GM18951 (cell line): ENCODE results near the gene COASY.
"Not testable (repeated sequence)": the region's sequence is repeated elsewhere in the genome, so short reads cannot be mapped to it uniquely, and the experiment has no call there.

Experiments used
- POLR2A ChIP-seq: IDR thresholded peaks from 4 replicates; pipeline ENCODE4 v1.6.1; 2011; ENCODE audit warnings: mild to moderate bottlenecking; ENCODE audit not compliant: insufficient read length, insufficient read depth; ENCODE audit errors: extremely low read depth
- in situ Hi-C: fragments of 300-500 bp; cut with MboI; formaldehyde crosslinking; loops from one replicate; pipeline ENCODE4 v1.12.0; 2022; ENCODE audit warnings: low sequenced_read_pairs, mixed read lengths, inconsistent platforms; ENCODE audit not compliant: unreplicated experiment

Gene COASY

DNA sequence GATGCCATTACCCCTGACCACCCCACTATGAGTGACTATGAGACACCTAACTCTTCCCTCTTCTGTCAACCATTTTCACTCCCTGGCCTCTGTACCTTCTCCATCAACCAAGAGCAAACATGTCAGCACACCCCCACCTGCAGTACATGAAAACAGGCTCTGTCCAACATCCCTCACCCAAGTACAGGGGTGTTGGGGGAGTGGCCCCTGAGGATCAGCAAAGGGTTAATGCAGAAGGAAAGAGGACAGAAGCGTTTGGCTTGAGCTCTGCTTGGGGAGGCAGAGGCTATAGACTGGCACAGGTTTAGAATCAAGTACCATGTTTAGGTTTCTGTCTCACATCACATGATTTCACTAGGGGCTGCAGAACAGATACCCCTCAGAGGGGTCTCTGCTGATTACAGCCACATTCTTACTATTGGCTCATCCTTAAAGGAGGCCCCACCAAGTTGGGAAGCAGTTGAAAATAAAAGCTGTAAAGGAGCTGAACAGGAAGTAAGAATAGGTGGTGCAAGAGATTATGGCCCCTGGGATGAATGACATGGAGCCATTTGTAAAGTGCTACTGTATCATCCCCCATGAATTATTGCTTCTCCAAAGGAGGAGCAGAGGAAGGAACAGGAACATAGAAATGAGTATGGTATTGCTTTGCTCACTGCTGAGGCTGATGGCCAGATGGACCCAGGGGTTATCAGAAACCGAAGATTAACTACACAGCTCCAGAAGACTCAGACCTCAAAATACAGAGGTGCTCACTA is 18.0 kb downstream of the COASY start:
- in situ Hi-C loops, result no loop called here
- TF ChIP-seq POLR2A, result no peak

DNA sequence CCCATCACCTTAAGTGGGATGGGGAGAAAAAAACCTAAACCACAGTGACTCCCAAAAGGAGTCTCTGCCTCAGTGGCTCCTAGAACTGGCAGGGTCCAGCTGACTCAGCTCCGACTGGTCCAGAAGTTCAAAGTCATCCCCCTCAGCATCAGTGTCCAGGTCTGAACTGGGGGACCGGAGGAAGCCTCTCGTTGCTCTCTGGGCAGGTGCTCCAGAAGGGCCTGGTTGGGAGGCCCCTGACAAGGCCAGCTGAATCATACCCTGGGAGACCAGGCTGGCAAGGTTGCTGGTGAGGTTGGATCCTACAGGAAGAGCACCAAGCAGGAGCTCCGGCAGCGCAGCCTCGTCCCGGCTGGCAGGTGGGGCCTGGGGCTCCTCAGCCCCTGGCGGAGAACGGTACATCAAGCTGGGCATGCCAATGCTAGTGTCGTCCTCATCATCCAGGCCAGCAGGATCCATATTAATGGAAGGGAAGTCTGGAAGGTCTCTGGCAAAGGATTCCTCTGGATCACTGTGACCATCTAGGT is 19.9 kb downstream of the COASY start:
- in situ Hi-C loops, result no loop called here
- no peak for TF ChIP-seq POLR2A

DNA sequence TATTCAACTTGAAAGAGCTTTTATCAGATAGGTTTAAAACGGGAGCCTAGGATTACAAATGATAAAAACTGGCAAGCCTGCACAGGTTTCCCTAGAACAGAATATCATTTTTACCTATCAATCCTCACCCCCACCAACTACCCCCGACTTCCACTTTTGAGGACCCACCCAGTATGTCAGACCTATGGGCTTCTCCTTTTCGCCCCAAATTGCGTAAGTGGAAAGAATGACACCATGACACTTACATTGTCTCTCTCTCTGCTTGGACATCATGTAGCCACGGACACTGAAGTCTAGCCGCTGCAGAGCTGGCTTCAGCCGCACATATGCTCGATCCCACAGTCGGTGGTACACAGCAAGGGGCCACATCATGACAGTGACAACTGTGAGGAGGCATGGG is 22.9 kb downstream of the COASY start:
- in situ Hi-C loops, result no loop called here
- TF ChIP-seq POLR2A, result no peak

DNA sequence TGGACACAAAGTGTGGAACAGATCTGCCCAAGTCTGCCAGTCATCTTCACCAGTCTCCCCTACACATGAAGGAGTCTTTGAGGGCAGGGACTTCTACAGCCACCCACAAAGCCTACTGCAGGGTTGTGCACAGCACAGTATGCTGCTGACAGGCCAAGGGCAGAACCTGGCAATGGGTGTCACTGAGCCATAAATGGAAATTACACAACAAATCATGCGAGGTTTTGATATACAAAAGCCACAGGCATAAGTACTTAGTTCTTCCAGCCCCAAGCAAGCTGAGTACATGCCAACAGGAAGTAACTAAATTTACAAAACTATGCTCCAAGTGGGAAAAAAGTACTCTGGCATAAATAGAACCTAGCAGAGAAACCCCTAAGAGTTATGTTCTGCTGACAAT is 23.4 kb downstream of the COASY start:
- TF ChIP-seq POLR2A, result no peak
- in situ Hi-C loops, result no loop called here

DNA sequence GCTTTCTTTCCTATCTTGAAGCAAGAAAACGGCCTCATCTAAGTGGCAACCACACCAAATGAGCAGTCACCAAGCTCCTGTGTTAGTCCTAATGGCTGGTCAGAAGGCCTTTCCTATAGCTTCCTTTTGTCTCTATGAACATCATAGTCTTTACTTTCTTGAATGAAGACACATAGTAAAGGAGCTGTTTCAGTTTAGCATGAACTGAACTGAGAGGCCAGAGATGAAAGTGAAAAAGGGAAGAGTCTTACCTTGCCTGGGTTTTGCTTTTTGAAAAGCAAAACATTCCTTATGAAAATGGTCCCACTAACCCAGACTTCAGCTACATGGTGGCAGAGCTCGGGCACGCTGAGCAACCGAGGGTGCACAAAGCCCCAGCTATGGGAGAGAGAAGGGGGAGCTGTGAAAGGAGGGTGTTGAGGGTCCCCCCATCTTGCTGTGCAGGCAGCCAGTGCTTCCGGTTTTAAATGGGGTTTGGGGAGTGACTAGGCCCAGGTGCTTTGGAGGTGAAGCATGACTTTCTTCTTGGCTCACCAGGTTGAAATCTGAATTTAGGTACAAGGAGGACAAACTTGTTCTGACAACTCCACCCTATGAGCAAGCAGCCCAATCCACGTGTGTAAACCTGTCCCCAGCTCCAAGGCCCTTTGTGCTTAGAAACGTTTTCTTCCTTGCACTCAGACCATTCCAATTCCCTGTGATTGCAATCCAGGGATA is 24.7 kb downstream of the COASY start:
- in situ Hi-C loops, result no loop called here
- no peak for TF ChIP-seq POLR2A

DNA sequence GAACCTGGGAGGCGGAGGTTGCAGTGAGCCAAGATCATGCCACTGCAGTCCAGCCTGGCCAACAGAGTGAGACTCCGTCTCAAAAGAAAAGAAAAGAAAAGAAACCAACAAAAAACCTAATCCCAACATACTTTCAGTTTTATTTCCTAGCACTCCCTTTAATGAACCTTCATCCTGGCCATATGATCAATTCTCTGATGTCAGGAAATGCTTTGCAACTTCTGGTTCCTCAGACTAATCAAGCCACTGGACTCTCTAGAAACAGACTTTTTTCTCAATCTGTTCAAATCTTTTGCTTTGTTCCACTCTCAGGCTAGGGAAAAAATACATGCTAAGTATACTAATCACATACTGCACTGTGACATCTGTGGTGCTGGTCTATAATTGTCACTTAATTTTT is 28.9 kb downstream of the COASY start:
- in situ Hi-C loops, result no loop called here

DNA sequence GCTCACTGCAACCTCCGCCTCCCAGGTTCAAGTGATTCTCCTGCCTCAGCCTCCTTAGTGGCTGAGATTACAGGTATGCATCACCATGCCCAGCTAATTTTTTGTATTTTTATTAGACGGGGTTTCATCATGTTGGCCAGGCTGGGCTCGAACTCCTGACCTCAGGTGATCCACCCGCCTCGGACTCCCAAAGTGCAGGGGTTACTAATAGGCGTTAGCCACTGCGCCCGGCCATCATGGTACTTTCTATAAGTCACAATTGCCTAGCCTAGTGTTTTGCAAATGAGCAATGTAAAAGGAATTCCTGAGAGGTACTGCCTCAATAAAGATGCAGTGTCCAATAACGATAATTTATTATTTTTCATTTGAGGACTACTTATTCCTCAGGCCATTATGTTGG is 29.5 kb downstream of the COASY start:
- in situ Hi-C loops, result no loop called here
- no peak for TF ChIP-seq POLR2A

More for the DNA sequence above, 28.9 kb downstream of the COASY start:
- TF ChIP-seq POLR2A, result no peak

DNA sequence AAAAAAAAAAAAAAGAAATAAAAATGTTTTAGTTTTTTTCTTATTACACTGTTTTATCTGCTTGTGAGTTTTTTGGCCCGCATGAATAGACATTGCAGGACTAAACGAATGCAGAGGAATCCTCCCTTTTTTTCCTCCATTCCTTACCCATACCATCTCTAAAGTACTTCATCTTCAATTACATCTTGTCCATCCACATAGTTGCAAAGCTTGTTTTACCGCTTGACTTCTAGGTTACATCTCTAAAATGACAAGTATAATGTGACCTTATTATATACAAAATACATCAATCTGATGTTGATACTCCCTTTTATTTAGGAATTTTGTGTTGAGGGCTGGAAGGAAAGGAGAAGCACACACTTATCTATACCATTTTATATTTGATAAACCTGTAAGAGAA is 34.4 kb downstream of the COASY start:
- in situ Hi-C loops, result no loop called here
- no peak for TF ChIP-seq POLR2A

DNA sequence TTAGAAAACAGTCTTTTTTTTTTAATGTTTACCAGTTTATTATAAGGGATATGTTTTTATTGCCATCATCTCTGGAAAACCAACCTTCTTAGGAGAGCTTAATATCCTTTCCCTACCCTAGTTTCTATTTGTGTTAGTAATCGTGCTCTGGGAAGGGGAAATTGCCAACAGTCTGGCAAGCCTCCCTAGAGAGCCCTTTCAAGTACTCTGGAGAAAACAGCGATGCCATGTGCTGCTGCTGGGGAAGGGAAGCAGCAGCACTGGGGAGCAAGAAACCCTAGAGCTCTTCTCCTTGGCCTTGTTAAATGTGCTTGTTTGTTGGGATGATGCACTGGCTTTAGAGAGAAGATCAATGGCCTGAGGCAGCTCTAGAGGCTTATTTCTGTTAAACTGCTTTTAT is 37.0 kb downstream of the COASY start:
- in situ Hi-C loops, result no loop called here
- no peak for TF ChIP-seq POLR2A

DNA sequence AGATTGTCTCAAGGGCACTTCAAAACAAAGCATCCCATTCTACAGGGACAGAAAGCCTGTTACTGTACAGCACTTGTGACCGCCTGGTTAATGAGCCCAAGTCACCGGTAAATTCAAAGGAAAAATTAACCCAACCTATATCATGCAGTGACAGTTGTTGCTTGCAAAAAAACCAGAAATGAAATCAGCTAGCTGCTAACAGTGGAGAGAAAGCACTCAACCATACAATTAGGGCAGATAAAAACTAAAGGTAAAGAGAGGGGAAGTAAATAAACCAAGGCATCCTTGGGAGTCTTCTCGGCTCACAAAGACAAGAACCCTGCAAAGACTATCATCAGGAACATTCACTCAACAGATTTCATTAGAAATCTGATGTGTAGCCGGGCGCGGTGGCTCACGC is 41.4 kb downstream of the COASY start:
- TF ChIP-seq POLR2A, result no peak
- in situ Hi-C loops, result no loop called here

DNA sequence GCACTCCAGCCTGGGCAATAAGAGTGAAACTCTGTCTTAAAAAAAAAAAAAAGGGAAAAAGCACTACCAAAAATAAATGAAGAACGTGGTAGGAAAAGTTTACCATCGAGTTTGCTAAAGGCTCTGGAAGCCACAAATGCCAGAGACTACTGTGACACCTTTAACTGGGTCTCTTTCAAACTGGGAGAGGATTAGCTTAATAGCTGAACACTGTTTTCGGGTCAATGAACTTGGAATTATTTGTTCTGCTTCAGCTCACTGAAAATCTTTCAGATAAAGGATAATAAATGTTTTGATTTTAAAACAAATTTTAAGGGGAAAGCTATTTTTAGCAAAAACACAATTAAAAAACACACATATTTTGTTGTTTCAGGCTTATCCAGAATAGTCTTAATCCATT is 45.8 kb downstream of the COASY start:
- in situ Hi-C loops, result no loop called here
- TF ChIP-seq POLR2A, result no peak

DNA sequence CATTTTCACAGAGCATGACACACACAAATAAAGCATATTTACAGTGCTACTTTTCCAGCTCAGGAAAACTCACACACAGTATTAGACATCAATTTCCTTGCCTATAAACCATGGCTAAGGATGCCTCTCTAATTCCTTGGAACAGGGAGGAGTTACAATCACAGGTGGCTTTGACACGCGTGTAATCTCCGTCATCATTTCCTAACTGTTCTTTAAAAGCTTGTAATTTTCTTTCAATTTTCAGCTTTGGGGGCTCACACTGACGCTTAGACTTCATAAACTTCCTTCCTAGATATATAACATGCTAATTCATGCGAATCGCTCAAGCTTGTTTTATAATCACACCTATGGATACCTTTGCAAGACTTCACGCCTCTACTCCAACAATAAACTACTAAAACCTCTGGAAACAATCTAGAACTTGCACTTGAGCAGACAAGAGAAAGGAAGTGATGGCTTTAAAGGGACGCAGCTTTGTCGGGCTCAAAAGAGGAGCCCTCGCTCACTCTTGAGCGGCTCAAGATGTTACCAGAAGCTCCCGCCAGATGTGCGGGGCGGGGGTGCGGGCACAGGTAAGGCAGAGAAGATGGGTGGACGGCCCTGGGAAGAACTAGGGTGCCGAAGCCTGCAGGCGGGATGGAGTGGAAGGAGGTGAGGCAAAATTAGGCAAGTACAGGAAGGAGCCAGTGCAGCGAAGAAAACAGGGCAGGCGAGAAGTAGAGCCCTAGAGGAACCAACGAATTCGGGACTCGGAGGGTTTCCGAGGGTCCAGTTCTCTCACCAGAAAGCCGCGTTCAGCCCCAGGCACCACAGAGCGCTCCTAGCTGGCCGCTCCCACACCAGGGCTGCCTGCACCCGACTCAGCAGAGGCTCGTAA is 46.6 kb downstream of the COASY start:
- TF ChIP-seq POLR2A, result no peak
- in situ Hi-C loops, result no loop called here

DNA sequence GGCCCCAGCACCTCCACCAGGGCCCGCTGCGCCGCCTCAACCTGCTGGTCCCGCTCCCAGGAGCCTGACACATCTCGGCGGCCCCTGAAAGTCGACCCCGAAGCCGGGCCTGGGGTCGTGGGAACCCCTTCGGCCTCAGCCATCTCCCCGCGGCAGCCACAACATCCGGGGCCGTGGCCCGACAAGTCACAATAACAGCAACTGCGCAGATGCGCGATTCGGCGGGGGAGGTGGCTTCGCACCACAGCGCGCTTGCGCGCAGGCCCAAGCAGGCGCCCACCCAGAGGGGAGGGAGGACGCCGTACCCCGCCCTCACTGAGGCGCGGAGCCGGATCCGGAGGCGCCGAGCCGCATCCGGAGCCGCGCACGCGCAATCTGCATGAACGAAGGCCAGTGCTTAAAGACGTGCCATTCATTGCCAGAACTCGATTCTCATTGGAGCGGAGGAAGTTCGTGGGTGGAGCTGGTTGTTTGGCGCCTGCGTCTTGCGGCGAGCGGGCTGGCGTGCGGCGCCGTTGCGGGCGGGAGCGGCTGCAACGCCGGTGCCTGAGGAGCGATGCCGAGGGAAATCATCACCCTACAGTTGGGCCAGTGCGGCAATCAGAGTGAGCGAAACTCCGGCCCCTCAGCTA is 47.4 kb downstream of the COASY start, which contains the start of the genes RETREG3 and TUBG1:
TSS of gene RETREG3 (minus strand) at position 193 of the 632 bp plus-strand sequence. CDS start at position 143, 50 bp downstream.
TSS of gene TUBG1 (plus strand) at position 502 of the 632 bp plus-strand sequence. CDS start at position 557, 55 bp downstream.
- peak; percentile 91 for TF ChIP-seq POLR2A
- in situ Hi-C loops, result no loop called here

DNA sequence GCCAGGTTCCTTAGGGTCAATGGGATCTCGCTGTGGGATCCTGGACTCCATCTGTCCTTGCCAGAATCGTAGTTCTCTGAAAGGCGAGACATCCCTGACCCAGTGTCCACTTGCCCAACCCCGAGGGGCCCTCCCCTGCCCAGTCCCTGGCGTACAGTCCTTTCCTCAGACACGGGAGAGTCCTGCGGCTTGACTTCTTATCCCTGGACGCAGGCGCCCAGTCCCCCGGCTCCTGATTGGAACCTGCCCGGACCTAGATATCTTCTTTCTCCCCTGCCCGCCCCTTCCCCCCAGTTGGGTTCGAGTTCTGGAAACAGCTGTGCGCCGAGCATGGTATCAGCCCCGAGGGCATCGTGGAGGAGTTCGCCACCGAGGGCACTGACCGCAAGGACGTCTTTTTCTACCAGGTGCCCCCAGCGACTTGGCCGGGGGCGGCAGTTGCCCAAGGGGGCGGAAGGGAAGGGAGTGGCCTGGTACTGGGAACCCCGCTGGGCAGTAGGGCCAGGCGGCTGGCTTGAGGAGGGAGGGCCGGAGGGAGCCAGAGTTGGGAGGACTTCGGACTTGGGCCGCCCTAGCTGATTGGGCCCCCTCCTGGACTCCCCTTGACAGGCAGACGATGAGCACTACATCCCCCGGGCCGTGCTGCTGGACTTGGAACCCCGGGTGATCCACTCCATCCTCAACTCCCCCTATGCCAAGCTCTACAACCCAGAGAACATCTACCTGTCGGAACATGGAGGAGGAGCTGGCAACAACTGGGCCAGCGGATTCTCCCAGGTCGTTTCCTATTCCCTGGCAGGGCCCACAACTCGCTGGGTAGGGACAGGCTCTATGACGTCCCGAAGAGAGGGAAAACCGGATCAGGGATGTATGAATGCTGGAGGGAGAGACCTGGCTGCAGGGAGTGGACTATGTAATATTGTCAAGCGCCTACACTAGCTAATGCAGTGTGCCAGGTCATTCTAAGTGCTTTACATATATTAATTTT is 48.2 kb downstream of the COASY start:
- in situ Hi-C loops, result not testable (repeated sequence)
